Esophagus muscularis mucosa (tissue), 4 donors: ENCODE results near the gene YWHAG.

Source experiments
- CTCF ChIP-seq, 3 experiments: fragments of 200-600 bp in 2 of 3; fragments of 450-650 bp in 1 of 3; sonication (generic) in 2 of 3; IDR thresholded peaks; one replicate each; pipeline ENCODE4 v1.5.1; 2017 to 2019; ENCODE audit warnings: antibody characterized with exemption in 3 of 3, mild to moderate bottlenecking in 2 of 3, moderate library complexity in 1 of 3
- EP300 ChIP-seq: sonication (generic); formaldehyde crosslinking; IDR thresholded peaks from one replicate; pipeline ENCODE4 v1.6.1; 2017; ENCODE audit warnings: antibody characterized with exemption
- POLR2A ChIP-seq: fragments of 450-650 bp; IDR thresholded peaks from one replicate; pipeline ENCODE4 v1.6.1; 2017; ENCODE audit warnings: antibody characterized with exemption, moderate library complexity, mild to moderate bottlenecking, low read depth
- POLR2AphosphoS5 ChIP-seq, 2 donors: sonication (generic); formaldehyde crosslinking; IDR thresholded peaks; one replicate each; pipeline ENCODE4 v1.6.1; 2017; ENCODE audit warnings: antibody characterized with exemption in 2 of 2

- TF ChIP-seq POLR2AphosphoS5 (IDR thresholded peaks at IDR 0.05) (no peak), CTCF (IDR thresholded peaks at IDR 0.05) (no peak), POLR2A (no peak), EP300 (no peak)
Measured at GRCh38 chr7:76396864-76397263, 38.1 kb upstream of the YWHAG start.
